ENCODE measurements around the gene UIMC1. TPM values are rescaled to one million over a fixed set of nuclear protein-coding genes. Genes with fewer than 3 reads are reported as not detected.
"Not testable (repeated sequence)": the region's sequence is repeated elsewhere in the genome, so short reads cannot be mapped to it uniquely, and the experiment has no call there.

Gene UIMC1
- total and polyA plus RNA-seq, 2 of the 4 experiments (the other 2 are of a cell fraction): 19.5 to 27.6 TPM

GRCh38 chr5:176993081-176993480 lies 13.5 kb downstream of the UIMC1 start:
- H3K27me3 ChIP-seq (ENCODE audit: control insufficient read depth, insufficient read depth, low read length); H2AK9ac ChIP-seq (replicated peaks; ENCODE audit: low read depth, low read length, poor library complexity); DNase-seq; dilution Hi-C loops (cut with HindIII; ENCODE audit: low sequenced_read_pairs, unreplicated experiment); H3K4ac ChIP-seq (ENCODE audit: low read depth, low read length); ATAC-seq (ENCODE audit: low read depth); H4K8ac ChIP-seq (ENCODE audit: low read depth in 2 of 2, low read length in 2 of 2); H3K9me3 ChIP-seq (ENCODE audit: control insufficient read depth, insufficient read depth, low read length); H2BK20ac ChIP-seq (ENCODE audit: low read depth, low read length); H2AK5ac ChIP-seq (ENCODE audit: low read depth, low read length); CTCF ChIA-PET; H3K4me3 ChIP-seq (ENCODE audit: insufficient read depth, low read depth, low read length); H4K91ac ChIP-seq (ENCODE audit: insufficient read depth, low read depth, low read length); H2BK15ac ChIP-seq (ENCODE audit: low read depth, low read length); POLR2A ChIA-PET (ENCODE audit: unreplicated experiment); H3K56ac ChIP-seq (ENCODE audit: extremely low read depth, insufficient read depth, low read length); H3K23ac ChIP-seq (ENCODE audit: low read depth, low read length); in situ Hi-C loops (cut with MboI; ENCODE audit: low sequenced_read_pairs); intact Hi-C loops (cut with micrococcal nuclease); H3K9ac ChIP-seq (ENCODE audit: low read depth, low read length); H3K36me3 ChIP-seq (ENCODE audit: control insufficient read depth, insufficient read depth, low read length); H3K18ac ChIP-seq (ENCODE audit: low read depth, low read length); H3K27ac ChIP-seq (ENCODE audit: insufficient read depth, low read length); BruUV-seq (replicated peaks); H3K4me2 ChIP-seq (ENCODE audit: low read depth, low read length); H2BK120ac ChIP-seq (ENCODE audit: low read depth, low read length); H3K14ac ChIP-seq (replicated peaks; ENCODE audit: low read depth, low read length); H2AFZ ChIP-seq (replicated peaks; ENCODE audit: low read length, poor library complexity); H4K5ac ChIP-seq (ENCODE audit: low read depth, low read length); H2BK5ac ChIP-seq (ENCODE audit: low read depth, low read length, poor library complexity, severe bottlenecking): not testable (repeated sequence)
- no CpG with 5 or more reads among the region's 3 CpGs for WGBS, 2 experiments (ENCODE audit: extremely low coverage in 2 of 2, insufficient read length in 1 of 2)
- peaks cover 12% of the 10 kb centered on the region for H3K9me1 ChIP-seq (ENCODE audit: insufficient read depth, low read length)
- H3K79me1 ChIP-seq (ENCODE audit: low read depth in 1 of 2, low read length in 2 of 2): peaks cover 15 to 64% of the 10 kb centered on the region in 2 experiments
- H4K20me1 ChIP-seq (ENCODE audit: insufficient read depth, low read length): peaks cover 72% of the 10 kb centered on the region
- peaks cover 10% of the 10 kb centered on the region for H3K4me1 ChIP-seq (ENCODE audit: control insufficient read depth, insufficient read depth, low read length)

All from IMR-90 (cell line).